IMR-90 (cell line): Measurements from ENCODE around the gene RBBP7. TPM values are rescaled to one million over a fixed set of nuclear protein-coding genes. Genes with fewer than 3 reads are reported as not detected.

ENCODE experiments used
- ATAC-seq: fragments of 200-7000 bp; cut with Tn5 transposase; 2 replicates; pipeline ENCODE4 v1.9.1; 2020; ENCODE audit warnings: low read depth, mild to moderate bottlenecking, moderate library complexity
- BruUV-seq: library from RNA; stranded (reverse); fragments of 400-500 nt; replicated peaks from 2 replicates; lab custom pipeline; 2021; lab: Mats Ljungman, UMichigan
- CTCF ChIA-PET: fragments of 300-600 bp; formaldehyde crosslinking; extraction: SDS; loops from one replicate; lab custom pipeline; 2021; ENCODE audit warnings: antibody characterized with exemption; lab: Yijun Ruan, JAX
- POLR2A ChIA-PET: fragments of 300-600 bp; sonication (Branson Sonifier 250); formaldehyde crosslinking; loops from one replicate; lab custom pipeline; 2022; ENCODE audit warnings: antibody characterized with exemption; ENCODE audit not compliant: unreplicated experiment; lab: Charles Lee
- DNase-seq: peaks from one replicate; pipeline ENCODE4 v3.0.0; 2013
- H2AFZ ChIP-seq: replicated peaks from 2 replicates; pipeline ENCODE3; 2013; ENCODE audit warnings: low read length, mild to moderate bottlenecking; ENCODE audit not compliant: poor library complexity
- H2AK5ac ChIP-seq: 2 replicates; pipeline ENCODE4 v1.6.1; 2013; ENCODE audit warnings: low read depth, low read length, inconsistent platforms
- H2AK9ac ChIP-seq: replicated peaks from 2 replicates; pipeline ENCODE3; 2013; ENCODE audit warnings: mild to moderate bottlenecking, low read depth, low read length, moderate library complexity; ENCODE audit not compliant: poor library complexity
- H2BK120ac ChIP-seq: 2 replicates; pipeline ENCODE4 v1.6.1; 2013; ENCODE audit warnings: low read depth, low read length, inconsistent platforms
- H2BK15ac ChIP-seq: 3 replicates; pipeline ENCODE4 v1.6.1; 2013; ENCODE audit warnings: low read depth, low read length, inconsistent platforms
- H2BK20ac ChIP-seq: 2 replicates; pipeline ENCODE4 v1.6.1; 2013; ENCODE audit warnings: low read depth, mild to moderate bottlenecking, inconsistent platforms, low read length, moderate library complexity
- H2BK5ac ChIP-seq: 2 replicates; pipeline ENCODE4 v1.6.1; 2013; ENCODE audit warnings: mild to moderate bottlenecking, low read depth, low read length, inconsistent platforms; ENCODE audit not compliant: poor library complexity, severe bottlenecking
- H3K14ac ChIP-seq: replicated peaks from 2 replicates; pipeline ENCODE4 v1.6.1; 2013; ENCODE audit warnings: low read depth, low read length, inconsistent platforms
- H3K18ac ChIP-seq: 2 replicates; pipeline ENCODE4 v1.6.1; 2013; ENCODE audit warnings: low read depth, low read length, control low read depth
- H3K23ac ChIP-seq: 2 replicates; pipeline ENCODE4 v1.6.1; 2013; ENCODE audit warnings: low read depth, low read length, inconsistent platforms
- H3K27ac ChIP-seq: 2 replicates; pipeline ENCODE4 v1.5.1; 2013; ENCODE audit warnings: mild to moderate bottlenecking, control low read depth, low read length; ENCODE audit not compliant: insufficient read depth
- H3K27me3 ChIP-seq: 2 replicates; pipeline ENCODE4 v1.6.1; 2013; ENCODE audit warnings: low read length; ENCODE audit not compliant: control insufficient read depth, insufficient read depth
- H3K36me3 ChIP-seq: 2 replicates; pipeline ENCODE4 v1.6.1; 2013; ENCODE audit warnings: low read length, mixed read lengths; ENCODE audit not compliant: control insufficient read depth, insufficient read depth
- H3K4ac ChIP-seq: 2 replicates; pipeline ENCODE4 v1.6.1; 2013; ENCODE audit warnings: low read depth, low read length, inconsistent platforms
- H3K4me1 ChIP-seq: 2 replicates; pipeline ENCODE4 v1.6.1; 2013; ENCODE audit warnings: low read length, mixed read lengths; ENCODE audit not compliant: control insufficient read depth, insufficient read depth
- H3K4me2 ChIP-seq: 2 replicates; pipeline ENCODE4 v1.6.1; 2013; ENCODE audit warnings: low read depth, mild to moderate bottlenecking, control low read depth, low read length, moderate library complexity
- H3K4me3 ChIP-seq: 2 replicates; pipeline ENCODE4 v1.5.1; 2013; ENCODE audit warnings: low read depth, mild to moderate bottlenecking, control low read depth, low read length, moderate library complexity; ENCODE audit not compliant: insufficient read depth
- H3K56ac ChIP-seq: 2 replicates; pipeline ENCODE4 v1.6.1; 2013; ENCODE audit warnings: low read length, inconsistent platforms; ENCODE audit not compliant: insufficient read depth; ENCODE audit errors: extremely low read depth
- H3K79me1 ChIP-seq, 2 experiments: 2 replicates each; pipeline ENCODE4 v1.6.1; 2013; ENCODE audit warnings: low read length in 2 of 2, inconsistent platforms in 1 of 2, low read depth in 1 of 2
- H3K9ac ChIP-seq: 2 replicates; pipeline ENCODE4 v1.6.1; 2013; ENCODE audit warnings: low read depth, low read length, control low read depth
- H3K9me1 ChIP-seq: 2 replicates; pipeline ENCODE4 v1.6.1; 2013; ENCODE audit warnings: low read length, inconsistent platforms; ENCODE audit not compliant: insufficient read depth
- H3K9me3 ChIP-seq: 2 replicates; pipeline ENCODE4 v1.6.1; 2013; ENCODE audit warnings: low read length; ENCODE audit not compliant: control insufficient read depth, insufficient read depth
- H4K20me1 ChIP-seq: 2 replicates; pipeline ENCODE4 v1.6.1; 2013; ENCODE audit warnings: low read length, inconsistent platforms; ENCODE audit not compliant: insufficient read depth
- H4K5ac ChIP-seq: 2 replicates; pipeline ENCODE4 v1.6.1; 2013; ENCODE audit warnings: mild to moderate bottlenecking, low read depth, low read length, control low read depth
- H4K8ac ChIP-seq, 2 experiments: 2 replicates each; pipeline ENCODE4 v1.6.1; 2013; ENCODE audit warnings: low read depth in 2 of 2, low read length in 2 of 2, control low read depth in 1 of 2, inconsistent platforms in 1 of 2
- H4K91ac ChIP-seq: 2 replicates; pipeline ENCODE4 v1.6.1; 2013; ENCODE audit warnings: low read depth, low read length, inconsistent platforms; ENCODE audit not compliant: insufficient read depth
- CEBPB ChIP-seq: IDR thresholded peaks from 2 replicates; pipeline ENCODE4 v1.6.1; 2012; ENCODE audit warnings: low read depth, low read length, improper control_type of control experiment
- CHD1 ChIP-seq: IDR thresholded peaks from 2 replicates; pipeline ENCODE4 v1.6.1; 2012; ENCODE audit warnings: low read depth, low read length, improper control_type of control experiment
- CTCF ChIP-seq: conservative IDR thresholded peaks from 2 replicates; pipeline ENCODE4 v1.5.1; 2012; ENCODE audit warnings: mild to moderate bottlenecking, low read depth, low read length, improper control_type of control experiment
- ELK1 ChIP-seq: fragments of 150-350 bp; IDR thresholded peaks from 2 replicates; pipeline ENCODE4 v1.6.1; 2016; ENCODE audit warnings: low read depth, mild to moderate bottlenecking, low read length, moderate library complexity, borderline replicate concordance
- FOS ChIP-seq: fragments of 150-350 bp; IDR thresholded peaks from 2 replicates; pipeline ENCODE4 v1.6.1; 2016; ENCODE audit warnings: low read depth, low read length
- MAFK ChIP-seq: IDR thresholded peaks from 2 replicates; pipeline ENCODE4 v1.6.1; 2012; ENCODE audit warnings: low read depth, low read length, improper control_type of control experiment
- MAZ ChIP-seq: IDR thresholded peaks from 2 replicates; pipeline ENCODE4 v1.6.1; 2012; ENCODE audit warnings: low read depth, mild to moderate bottlenecking, low read length, improper control_type of control experiment, moderate library complexity, borderline replicate concordance
- MXI1 ChIP-seq: IDR thresholded peaks from 2 replicates; pipeline ENCODE4 v1.6.1; 2012; ENCODE audit warnings: low read depth, mild to moderate bottlenecking, low read length, moderate library complexity, borderline replicate concordance
- NFE2L2 ChIP-seq: fragments of 150-350 bp; IDR thresholded peaks from 2 replicates; pipeline ENCODE4 v1.6.1; 2016; ENCODE audit warnings: low read depth, mild to moderate bottlenecking, low read length
- POLR2A ChIP-seq: IDR thresholded peaks from 2 replicates; pipeline ENCODE4 v1.6.1; 2012; ENCODE audit warnings: mild to moderate bottlenecking, low read depth, low read length
- RAD21 ChIP-seq: IDR thresholded peaks from 2 replicates; pipeline ENCODE4 v1.6.1; 2012; ENCODE audit warnings: low read length, improper control_type of control experiment
- RCOR1 ChIP-seq: IDR thresholded peaks from 2 replicates; pipeline ENCODE4 v1.6.1; 2012; ENCODE audit warnings: mild to moderate bottlenecking, low read length, improper control_type of control experiment; ENCODE audit not compliant: insufficient replicate concordance
- RFX5 ChIP-seq: IDR thresholded peaks from 2 replicates; pipeline ENCODE4 v1.8.0; 2012; ENCODE audit warnings: low read depth, mild to moderate bottlenecking, low read length, moderate library complexity
- SMC3 ChIP-seq: fragments of 150-350 bp; IDR thresholded peaks from 2 replicates; pipeline ENCODE4 v1.6.1; 2016; ENCODE audit warnings: low read depth, mild to moderate bottlenecking, antibody characterized with exemption, low read length, moderate library complexity
- USF2 ChIP-seq: fragments of 150-350 bp; IDR thresholded peaks from 2 replicates; pipeline ENCODE4 v1.6.1; 2017; ENCODE audit warnings: mild to moderate bottlenecking, antibody characterized with exemption, low read length, low read depth
- WGBS, 2 experiments: methylation state at CpG; one replicate each; pipeline versions ENCODE4 v1.1.5 to v1.1.7; 2013; ENCODE audit warnings: missing lambda C conversion rate in 2 of 2; ENCODE audit not compliant: insufficient read length in 1 of 2; ENCODE audit errors: extremely low coverage in 2 of 2; 5-methylcytosine and 5-hydroxymethylcytosine counted together
- dilution Hi-C: fragments of 300-500 bp; cut with HindIII; formaldehyde crosslinking; loops from one replicate; pipeline ENCODE4 v1.14.3; 2018; ENCODE audit warnings: low sequenced_read_pairs; ENCODE audit not compliant: unreplicated experiment
- in situ Hi-C: fragments of 300-500 bp; cut with MboI; formaldehyde crosslinking; loops from 3 replicates; pipeline ENCODE4 v1.14.3; 2019; ENCODE audit warnings: low sequenced_read_pairs, inconsistent platforms, mixed read lengths
- intact Hi-C: fragments of 100-400 bp; cut with micrococcal nuclease; formaldehyde crosslinking; loops from 2 replicates; pipeline ENCODE4 v1.10.0; 2022
- polyA plus RNA-seq, 3 experiments: library from polyadenylated mRNA; depleted of rRNA; stranded (reverse); fragments of >200 nt; gene quantifications; 2 replicates each; pipeline ENCODE4 v1.2.3, GENCODE V29; 2012; ENCODE audit warnings: low replicate concordance in 1 of 3
- total RNA-seq: library from RNA; depleted of rRNA; stranded (reverse); fragments of >200 nt; gene quantifications from 2 replicates; pipeline ENCODE4 v1.2.3, GENCODE V29; 2012

The RBBP7 gene
- total and polyA plus RNA-seq, 2 of the 4 experiments (the other 2 are of a cell fraction) = 147 to 149 TPM

- ChIA-PET POLR2A (no interaction called here), CTCF (interaction anchor here (1.3 to 2.9 kb wide), 2 partner anchors 10 to 173 kb away, joined by 3 to 10 read pairs; no protein-coding TSS in a partner anchor)
- intact Hi-C loops (no loop called here), dilution Hi-C loops (no loop called here), in situ Hi-C loops (no loop called here)
- Histone ChIP-seq H3K36me3 (no peaks in the 10 kb centered on the region), H4K8ac (no peak overlapping the region), H3K79me1 (peaks cover 3 to 12% of the 10 kb centered on the region in 2 experiments; a peak in 2 of 4 replicates), H3K4me3 (no peak overlapping the region), H4K20me1 (peaks cover 15% of the 10 kb centered on the region), H2AK5ac (no peak overlapping the region), H3K23ac (no peak overlapping the region), H3K14ac (no peak overlapping the region), H3K56ac (no peak overlapping the region), H4K91ac (no peak overlapping the region), H2BK15ac (no peak overlapping the region), H2BK5ac (no peak overlapping the region), H2BK20ac (no peak overlapping the region), H4K5ac (no peak overlapping the region), H3K27ac (no peak overlapping the region), H3K9me3 (no peaks in the 10 kb centered on the region), H3K4me1 (peaks cover 6% of the 10 kb centered on the region), H3K4me2 (no peak overlapping the region), H3K27me3 (peaks cover 15% of the 10 kb centered on the region), H3K9me1 (no peaks in the 10 kb centered on the region; the same call in 1 of the 2 replicates), H2AFZ (no peak overlapping the region), H3K18ac (no peak overlapping the region), H3K4ac (no peak overlapping the region), H3K9ac (no peak overlapping the region), H2AK9ac (no peak overlapping the region), H2BK120ac (no peak overlapping the region)
- DNase-seq (no peak), ATAC-seq (no peak)
- no TSS peak for BruUV-seq
- TF ChIP-seq MAZ = no peak
- TF ChIP-seq POLR2A = no peak
- TF ChIP-seq RCOR1 = no peak
- no peak for TF ChIP-seq MXI1
- TF ChIP-seq CEBPB = no peak
- no peak for TF ChIP-seq FOS
- no peak for TF ChIP-seq USF2
- no peak for TF ChIP-seq NFE2L2
- TF ChIP-seq CHD1 = no peak
- TF ChIP-seq SMC3 = no peak
- no peak for TF ChIP-seq CTCF
- no peak for TF ChIP-seq RAD21
- TF ChIP-seq MAFK = no peak
- TF ChIP-seq RFX5 = no peak
- no peak for TF ChIP-seq ELK1
- 100% methylated on average over 2 of the region's 8 CpGs; no CpG with 5 or more reads in 1 of the 2 experiments for WGBS, 2 experiments
These were observed 2.9 kb upstream of the RBBP7 start for GRCh38 chrX:16873106-16873505.
